A172 (cell line): ENCODE results near the gene AURKAIP1. TPM values are rescaled to one million over a fixed set of nuclear protein-coding genes. Genes with fewer than 3 reads are reported as not detected.
"Not testable (repeated sequence)": the region's sequence is repeated elsewhere in the genome, so short reads cannot be mapped to it uniquely, and the experiment has no call there.

Source experiments
- DNase-seq: peaks from one replicate; pipeline ENCODE4 v3.0.0-alpha.2; 2015; ENCODE audit warnings: low spot score
- total RNA-seq: library from RNA; depleted of rRNA; stranded (reverse); fragments of >200 nt; shearing (Covaris generic); gene quantifications from 2 replicates; pipeline ENCODE4 v1.2.3, GENCODE V29; 2014

Gene AURKAIP1
- total RNA-seq, 1 experiment from 2014 or later, result 123 TPM

DNA sequence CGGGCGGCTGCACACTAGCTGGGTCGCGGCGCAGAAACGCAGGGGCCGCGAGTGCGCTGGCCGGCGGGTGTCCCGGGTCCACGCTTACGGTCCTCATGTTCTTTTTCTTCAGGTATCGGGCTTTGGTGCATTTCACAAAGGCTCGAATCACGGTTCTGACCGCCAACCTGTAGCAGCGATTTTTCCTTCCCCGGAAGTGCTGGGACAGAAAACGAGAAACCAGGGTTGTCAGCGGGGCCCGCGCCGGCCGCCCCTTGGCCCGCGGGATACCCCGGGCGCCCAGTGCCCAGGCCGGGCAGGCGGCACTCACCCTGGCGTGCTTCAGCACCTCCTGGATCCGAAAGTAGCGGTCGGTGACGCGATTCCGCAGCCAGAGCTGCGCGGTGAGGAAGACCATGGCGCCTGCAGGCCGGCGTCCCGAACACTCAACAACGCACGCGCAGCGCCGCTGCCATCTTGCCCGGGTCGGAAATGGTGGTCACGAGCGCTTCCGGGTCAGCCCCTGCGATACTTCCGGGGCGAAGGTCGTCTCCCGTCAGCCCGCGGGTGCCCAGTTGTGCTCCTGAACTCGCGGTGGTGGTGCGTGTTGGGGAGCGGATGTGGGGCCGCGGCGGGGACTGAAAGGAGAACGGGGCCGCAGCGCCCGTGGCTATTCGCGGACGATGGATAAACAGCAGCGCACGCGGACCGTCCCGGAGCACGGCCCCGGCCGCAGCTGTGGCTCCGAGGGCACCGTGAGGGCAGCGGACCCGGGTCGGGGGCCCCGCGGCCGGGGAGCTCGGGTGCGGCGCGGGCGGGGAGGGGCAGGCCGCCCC lies 32.0 kb upstream of the AURKAIP1 start, which contains the start of gene MRPL20:
TSS of gene MRPL20 (minus strand) at position 473 of the 815 bp plus-strand sequence. CDS start at position 397, 76 bp downstream.
- DNase-seq, result peak; percentile 66

DNA sequence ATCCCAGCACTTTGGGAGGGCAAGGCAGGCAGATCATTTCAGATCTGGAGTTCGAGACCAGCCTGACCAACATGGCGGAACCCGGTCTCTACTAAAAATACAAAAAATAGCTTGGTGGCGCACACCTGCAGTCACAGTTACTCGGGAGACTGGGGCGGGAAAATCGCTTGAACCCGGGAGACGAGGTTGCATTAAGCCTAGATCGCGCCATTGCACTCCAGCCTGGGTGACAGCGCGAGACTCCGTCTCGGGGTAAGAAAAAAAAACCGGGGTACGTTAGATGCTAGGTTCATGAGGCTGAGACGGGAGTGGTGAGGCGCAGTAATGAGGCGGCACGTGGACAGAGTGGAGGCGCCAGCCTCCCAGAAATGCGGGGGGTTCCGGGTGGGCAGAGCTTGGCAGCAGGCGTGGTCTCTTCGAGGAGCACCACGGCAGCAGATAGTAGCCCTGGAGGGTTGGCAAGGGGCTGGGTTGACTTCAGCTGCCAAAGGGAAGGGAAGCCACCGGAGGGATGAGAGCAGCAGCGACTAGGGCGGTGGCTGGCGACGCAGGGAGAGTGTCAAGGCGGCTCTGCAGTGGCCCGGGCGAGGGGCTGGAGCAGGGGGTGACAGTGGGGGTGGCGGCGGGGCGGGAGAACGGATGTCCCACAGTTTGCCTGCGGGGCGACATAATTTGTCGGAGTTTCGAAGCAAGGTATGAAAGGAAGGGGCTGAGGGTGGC lies 31.3 kb upstream of the AURKAIP1 start:
- no peak for DNase-seq

DNA sequence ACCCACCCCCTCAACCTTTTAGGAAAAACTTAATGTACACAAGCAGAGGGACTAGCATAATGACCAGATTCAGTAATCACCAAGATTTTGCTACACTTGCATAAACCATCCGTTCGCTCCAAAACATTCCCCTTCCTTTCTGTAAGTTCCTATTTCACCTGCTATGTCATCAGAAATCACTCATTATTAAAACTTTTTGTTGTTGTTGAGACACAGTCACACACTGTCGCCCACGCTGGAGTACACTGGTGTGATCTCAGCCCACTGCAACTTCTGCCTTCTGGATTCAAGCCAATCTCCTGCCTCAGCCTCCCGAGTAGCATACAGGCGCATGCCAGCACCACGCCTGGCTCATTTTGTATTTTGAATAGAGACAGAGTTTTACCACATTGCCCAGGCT lies 28.6 kb upstream of the AURKAIP1 start:
- DNase-seq, result no peak

DNA sequence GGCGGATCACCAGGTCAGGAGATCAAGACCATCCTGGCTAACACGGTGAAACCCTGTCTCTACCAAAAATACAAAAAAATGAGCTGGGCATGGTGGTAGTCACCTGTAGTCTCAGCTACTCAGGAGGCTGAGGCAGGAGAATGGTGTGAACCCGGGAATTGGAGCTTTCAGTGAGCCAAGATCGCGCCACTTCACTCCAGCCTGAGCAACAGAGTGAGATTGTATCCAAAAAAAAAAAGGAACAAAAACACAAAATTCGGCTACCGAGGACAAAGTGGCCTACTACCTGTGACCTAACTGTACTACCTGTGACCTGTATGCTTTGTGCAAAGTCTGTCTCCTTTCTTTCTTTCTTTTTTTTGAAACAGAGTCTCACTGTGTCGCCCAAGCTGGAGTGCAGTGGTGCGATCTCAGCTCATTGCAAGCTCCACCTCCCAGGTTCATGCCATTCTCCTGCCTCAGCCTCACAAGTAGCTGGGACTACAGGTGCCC lies 27.9 kb upstream of the AURKAIP1 start:
- DNase-seq, result not testable (repeated sequence)

DNA sequence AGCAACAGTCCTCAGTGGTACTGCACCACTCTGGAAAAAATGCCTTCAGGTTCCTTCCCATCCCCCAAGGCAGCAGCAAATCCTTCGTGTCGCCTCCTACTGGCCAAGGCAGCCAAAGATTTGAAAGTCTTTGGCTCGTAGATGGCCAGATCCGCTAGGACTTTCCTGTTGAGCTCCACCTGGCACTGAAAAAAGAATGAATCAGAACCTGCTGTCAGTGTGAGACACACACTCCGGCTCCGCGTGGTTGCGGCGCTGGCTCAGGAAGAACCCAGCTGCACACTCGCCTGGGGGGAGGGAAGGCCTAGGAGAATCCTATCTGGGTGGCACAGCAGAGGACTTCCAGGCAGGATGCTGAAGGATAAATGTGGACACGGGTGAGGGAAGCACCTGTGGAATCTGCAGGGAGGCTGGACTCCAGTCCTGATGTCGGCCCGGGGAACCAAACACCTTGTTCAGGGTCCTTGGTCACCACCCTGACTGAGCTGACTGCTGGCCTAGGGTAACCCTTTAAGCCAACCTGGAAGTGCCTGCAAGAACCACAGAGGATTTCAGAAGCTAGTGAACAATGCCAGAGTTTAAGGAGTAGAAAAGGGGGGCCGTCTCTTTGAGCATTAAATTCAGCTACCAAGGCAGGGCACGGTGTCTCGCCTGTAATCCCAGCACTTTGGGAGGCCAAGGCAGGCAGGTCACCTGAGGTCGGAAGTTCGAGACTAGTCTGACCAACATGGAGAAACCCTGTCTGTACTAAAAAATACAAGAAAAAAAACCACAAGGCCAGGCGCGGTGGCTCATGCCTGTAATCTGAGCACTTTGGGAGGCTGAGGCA lies 27.3 kb upstream of the AURKAIP1 start:
- peak; percentile 46 for DNase-seq

DNA sequence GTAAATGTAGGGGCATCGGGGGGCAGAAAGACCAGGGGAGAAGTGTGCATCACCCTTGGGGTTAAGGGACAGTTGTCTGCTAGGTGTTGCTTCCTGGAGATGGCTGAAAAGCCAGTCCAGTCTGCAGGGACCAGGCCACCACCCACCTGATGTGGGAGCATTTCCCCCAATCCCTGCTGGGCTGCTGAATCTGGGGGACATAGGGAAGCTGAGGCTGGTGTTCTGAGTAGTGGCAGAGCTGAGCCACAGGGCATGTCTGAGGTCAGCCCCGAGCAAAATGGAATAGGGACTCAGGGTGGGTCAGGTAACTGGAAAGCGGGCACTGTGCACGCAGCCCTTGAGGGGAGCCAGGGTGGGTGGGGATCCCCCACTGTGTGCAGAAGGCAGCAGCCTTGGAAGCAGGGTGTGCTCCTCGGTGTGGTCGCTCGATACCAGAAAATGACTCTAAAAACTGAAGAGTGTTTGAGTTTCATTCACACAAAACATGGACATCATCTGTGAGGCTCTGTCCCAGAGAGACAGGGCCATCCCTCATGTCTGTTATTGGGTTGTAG lies 26.5 kb upstream of the AURKAIP1 start:
- no peak for DNase-seq

DNA sequence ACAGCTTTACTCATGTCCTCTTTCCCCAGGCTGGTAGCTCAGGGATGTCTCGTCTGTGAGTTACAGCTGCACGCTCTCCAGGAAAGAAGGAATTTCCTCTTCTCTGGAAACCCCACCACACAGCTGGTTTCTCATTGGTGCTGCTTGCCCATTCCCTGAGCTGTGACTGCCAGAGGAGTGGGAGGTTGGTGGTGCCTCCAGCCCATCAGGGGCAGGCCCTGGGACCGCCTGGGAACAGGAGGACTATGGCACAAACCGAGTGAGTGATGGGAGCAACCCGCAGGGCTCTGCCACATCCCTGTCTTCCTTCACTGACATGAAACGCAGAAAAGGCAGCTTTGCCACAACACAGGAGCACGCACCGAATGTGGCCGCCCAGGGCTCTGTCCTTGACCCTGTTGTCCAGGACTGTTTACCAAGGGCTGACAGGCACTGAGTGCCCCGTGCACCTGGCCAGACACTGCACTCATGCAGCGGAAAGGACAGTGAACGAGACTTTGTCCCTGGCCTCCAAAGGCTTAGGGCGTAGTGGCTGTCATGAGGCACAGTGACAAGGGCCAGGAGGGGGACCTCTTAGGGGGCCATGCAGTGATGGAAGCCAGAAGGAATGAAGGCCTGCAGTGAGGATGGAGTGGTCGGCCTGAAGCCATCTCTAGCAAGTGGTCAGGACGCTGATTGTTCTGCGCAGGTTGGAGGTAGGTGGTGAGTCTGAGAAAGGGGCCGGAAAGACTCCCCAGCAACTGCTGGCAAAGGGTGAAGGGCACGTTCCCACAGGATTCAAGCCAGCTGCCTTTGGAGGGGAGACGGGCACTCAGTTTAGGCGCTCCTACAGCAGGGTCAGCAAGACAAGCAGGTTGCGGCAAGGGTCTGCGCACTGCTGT lies 25.8 kb upstream of the AURKAIP1 start:
- DNase-seq, result no peak

DNA sequence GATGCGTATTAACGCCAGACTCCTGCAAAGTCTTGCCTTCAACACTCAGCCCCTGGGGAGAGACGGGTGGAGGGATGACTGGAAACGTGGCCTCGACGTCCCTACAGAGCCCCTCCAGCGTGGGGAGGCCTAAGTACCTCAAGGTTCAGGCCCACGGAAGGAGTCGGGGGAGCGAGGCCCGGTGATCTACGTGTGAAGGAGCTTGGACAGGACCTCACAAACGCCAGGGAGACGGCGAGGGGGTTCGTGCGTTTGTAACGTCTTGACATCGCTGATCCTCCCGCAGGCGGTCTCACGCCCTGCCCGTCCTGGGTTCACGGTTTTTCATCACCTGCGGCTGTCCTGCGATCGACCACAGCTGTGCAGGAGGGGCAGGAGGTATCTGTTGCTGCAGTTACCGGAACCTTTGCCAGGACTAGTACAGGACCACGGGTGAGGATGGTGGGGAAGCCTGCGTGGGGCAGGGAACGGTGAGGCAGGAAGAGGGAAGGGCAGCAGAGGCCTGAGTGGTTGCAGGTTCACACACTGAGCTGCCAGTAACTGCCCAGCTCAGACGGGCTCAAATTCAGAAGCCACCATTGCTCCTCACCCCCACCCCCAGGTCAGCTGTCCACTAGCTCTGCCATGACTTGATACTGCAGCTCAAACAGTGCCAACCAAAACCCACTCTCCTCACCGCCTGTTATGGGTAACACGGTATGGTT lies 25.0 kb upstream of the AURKAIP1 start:
- DNase-seq, result no peak

DNA sequence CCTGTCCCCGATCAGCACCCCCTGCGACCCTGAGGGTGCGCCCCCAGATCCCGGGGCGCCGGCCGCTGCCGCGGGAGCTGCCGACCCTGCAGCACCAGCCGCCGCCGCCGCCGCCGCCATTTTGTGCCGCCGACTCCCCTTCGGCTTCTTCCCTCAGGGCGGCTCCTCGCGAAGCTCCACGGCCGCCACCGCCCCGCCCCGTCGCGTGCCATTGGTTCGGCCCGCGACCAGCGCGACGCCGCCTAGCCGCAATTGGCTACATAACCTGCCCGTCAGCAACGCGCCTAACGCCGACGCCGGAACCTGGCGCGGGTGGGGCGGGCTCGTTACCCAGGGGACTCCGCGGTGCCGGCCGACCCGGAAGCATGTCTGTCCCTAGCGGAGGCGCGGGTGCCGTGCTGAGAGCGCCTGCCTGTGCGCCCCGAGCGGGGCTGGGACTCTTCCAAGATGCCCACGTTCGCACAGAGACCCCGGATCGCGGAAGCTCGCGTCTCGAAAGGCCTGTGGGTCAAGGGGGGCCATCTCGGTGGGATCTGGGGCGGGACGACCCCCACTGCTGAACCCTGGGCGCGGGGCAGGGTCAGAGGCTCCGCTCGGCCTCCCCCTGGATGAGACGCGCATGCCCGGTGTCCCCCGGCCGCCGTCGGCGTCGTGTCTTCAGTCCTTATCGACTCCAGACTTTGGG lies 24.3 kb upstream of the AURKAIP1 start, which contains the start of gene CCNL2:
TSS of gene CCNL2 (minus strand) at position 149 of the 685 bp plus-strand sequence. CDS start at position 120, 29 bp downstream.
- peak; percentile 83 for DNase-seq

DNA sequence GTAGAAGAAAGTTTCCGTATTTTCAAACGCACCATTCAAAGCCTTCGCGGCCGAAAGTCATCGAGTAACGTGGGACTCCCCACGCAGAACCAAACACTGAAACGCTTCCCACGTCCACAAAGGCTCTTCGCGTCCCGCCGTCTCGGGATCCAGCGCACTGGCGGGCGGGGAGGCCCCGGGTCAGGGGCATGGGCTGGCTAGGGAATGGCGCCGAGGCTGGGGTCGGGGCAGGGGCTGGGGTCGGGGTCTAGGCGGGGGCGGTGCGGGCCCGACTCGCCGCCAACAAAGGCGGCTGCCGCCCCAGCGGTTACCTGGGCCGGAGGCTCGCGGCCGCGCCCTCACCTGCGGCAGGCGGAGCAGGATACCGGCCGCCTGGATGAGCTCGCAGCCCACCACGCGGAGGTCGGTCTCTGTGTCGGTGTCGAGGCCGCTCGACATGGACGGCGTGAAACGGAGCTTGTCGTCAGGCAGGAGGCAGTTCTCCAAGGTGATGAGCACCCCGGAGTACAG lies 23.7 kb upstream of the AURKAIP1 start:
- no peak for DNase-seq

DNA sequence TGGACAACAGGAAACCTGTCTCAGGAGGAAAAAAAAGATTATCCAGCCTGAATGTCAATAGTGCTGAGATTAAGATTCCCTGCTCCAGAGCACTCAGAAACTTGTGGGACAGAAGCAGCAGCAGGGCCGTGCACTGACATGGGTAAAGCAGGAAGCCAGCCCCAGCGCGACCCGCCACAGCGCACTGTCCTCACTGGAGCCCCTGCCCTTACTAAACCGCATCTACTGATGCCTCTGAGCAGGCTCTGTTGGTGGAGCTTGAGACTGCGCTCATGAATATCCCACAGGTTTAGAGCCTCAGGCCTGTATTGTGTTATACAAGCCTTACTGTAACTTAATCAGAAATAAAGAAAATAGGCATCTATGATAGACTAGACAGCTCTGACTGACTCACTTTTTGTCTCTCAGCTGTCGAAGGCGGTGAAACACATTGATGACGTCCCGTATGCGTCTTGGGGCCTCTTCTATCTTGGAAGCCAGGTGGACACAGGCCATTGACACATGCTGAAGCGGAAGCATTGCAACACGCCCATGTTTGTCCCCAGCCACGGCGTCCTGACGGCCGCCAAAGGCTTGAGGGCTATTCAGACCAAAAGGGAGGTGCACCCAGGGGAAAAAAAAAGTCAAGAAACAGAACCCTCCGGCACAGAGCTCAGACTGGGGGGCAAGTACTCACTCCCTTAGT lies 23.0 kb upstream of the AURKAIP1 start:
- no peak for DNase-seq

DNA sequence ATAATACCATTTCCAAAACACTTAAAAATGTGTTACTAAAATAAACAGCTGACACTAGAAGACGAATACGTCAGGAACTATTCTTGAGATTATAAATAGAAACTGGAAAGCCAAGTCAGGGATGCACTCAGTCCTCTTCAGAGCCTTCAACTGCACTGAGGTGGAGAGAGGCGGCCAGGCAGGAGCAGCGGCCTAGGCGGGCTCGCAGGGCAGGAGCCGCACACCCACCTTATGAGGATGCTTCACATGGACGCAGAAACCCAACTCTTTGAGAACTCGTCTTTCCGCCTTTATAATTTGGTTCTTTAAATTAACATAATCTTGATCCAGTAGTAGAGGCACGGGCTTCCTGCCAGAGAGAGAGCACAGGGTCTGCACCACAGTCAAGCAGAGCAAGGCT lies 20.2 kb upstream of the AURKAIP1 start:
- no peak for DNase-seq

DNA sequence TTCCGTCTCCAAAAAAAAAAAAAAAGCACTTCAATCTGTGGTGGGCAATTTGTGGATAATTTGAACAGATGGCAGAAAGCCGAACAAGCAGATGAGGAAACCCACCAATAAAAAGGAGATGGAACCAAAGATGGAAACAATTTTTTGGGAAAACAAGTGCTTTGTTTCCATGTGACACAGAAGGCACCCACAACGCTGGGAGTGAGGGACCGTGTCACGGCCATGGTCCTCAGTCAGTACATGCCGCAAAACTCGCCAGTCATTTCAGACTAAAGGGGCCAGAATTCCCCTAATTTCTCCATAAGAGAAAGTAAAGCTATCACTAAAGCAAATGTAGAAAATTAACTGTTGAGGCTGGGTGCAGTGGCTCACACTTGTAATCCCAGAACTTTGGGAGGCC lies 19.1 kb upstream of the AURKAIP1 start:
- DNase-seq, result no peak

DNA sequence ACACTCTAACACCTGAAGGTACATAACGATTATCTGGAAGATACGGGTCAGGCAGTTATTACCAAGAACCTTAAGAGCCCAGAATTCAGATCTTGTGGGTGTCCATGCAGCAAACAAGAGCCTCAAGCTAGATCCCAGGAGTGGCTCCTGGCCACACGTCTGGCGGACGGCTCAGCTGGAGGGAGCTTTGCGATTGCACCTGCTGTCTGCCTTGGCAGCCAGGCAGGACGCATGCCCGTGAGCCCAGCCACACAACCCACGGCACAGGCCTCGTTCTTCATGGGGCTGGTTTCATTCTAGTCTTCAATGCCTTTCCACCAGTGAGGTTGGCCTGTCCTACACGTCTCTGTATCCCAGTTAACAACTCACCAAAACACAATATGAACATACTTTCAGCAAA lies 18.4 kb upstream of the AURKAIP1 start:
- DNase-seq, result no peak

DNA sequence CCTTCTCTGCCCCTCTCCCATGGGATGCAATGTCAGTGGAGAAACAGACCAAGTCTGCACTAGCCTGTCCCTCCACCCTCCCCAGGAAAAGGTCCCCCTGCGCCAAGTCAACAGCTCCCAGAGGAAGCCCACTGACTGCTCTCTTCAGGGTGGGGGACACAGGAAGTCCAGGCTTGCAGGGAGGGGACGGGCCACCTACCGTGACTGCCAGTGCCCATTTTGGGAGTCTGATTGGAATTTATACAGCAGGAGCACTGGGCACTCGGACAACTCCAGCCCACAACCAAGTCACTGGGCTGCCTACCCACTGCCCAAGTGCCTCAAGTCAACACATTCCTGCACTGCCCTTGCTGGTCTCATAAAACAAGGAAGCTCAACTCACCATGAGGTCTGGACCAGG lies 18.0 kb upstream of the AURKAIP1 start:
- no peak for DNase-seq

DNA sequence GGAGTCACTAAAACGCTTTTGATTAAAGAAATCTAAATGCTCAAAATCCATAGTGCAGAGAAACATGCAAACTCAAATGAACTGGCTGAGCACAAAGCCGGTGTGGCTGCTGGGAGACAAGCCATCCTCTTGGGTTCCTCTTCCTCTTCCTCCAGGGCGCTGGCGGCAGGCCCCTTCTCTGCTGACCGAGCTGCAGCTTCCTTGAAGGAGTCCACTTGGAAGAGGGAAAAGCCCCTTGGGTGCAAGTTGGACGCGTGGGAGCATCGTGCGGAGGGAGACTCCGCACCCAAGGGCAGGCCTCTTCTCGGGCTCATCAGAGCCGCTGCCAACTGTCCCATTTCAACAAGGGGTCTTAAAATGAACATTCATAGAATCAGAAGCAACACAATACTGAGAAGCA lies 16.2 kb upstream of the AURKAIP1 start:
- DNase-seq, result no peak

DNA sequence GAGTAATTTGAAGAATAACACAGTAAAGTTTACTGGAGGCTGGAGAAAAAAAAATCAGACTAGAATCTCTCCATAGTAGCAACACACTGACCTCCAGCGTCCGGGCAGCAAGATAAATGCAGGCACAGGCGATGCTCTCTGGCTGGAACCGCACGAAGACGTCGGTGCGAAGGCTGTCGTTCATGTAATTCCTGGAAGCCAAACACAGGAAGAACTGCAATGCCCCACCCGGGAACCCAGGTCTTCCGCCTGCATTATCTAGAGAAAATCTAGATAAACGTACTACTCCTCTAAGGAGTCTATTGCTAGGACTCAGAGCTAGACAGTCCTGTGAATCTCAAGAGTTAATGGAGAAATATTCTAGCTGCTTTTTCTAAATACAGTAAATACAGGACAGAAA lies 15.7 kb upstream of the AURKAIP1 start:
- DNase-seq, result no peak

DNA sequence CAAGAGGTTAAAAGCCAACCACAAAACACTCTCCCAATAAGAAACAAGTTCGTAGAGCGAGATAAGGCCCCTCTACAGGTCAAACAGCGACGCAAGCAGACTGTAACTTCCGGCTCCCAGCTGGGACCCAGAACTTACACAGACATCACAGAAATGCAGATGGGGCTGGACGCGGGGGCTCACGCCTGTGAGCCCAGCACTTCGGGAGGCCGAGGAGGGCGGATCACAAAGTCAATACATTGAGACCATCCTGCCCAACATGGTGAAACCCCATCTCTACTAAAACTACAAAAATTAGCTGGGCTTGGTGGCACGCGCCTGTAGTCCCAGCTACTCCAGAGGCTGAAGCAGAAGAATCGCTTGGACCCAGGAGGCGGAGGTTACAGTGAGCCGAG lies 13.1 kb upstream of the AURKAIP1 start:
- no peak for DNase-seq
